ENCODE measurements around the gene NUDT16L1.

The NUDT16L1 gene

DNA sequence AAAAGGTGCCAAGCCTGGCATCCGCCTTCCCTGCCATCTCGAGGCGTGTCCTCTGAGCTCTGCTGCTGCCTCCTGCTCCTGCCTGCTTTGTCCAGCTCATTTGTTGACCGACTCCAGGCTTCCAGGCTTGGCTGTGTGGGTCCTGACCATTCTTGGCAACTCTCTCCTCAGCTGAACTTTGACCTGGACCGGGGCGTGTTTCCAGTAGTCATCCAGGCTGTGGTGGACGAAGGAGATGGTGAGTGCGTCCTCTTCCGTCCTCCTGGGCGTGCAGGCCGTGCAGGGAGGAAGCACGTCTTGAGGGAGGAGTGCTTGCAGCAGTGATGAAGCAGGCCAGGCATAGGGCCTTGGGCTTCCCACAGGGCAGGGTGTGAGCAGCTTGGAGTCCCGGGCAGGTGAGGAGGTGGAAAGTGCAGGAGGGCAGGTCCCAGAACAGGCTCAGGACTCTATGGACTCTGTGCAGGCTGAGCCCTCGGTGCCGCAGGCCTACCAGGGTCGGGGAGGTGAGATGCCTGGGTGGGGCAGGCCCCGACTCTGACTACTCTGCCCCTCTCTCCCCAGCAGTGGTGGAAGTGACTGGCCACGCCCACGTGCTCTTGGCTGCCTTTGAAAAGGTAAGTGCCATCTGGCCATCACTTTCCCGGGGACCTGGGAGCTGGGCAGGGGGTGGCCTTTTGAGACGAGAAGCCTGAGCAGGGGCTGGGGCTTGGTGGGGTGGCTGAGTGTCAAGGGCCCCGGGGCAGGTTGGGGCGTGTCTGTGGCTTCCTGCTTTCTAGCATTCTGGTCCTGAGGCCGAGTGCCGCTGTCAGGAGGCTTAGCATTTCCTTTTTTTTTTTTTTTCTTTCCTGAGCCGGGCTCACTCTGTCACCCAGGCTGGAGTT is 28.6 kb upstream of the NUDT16L1 start:
- peak; percentile 72 for DNase-seq

DNA sequence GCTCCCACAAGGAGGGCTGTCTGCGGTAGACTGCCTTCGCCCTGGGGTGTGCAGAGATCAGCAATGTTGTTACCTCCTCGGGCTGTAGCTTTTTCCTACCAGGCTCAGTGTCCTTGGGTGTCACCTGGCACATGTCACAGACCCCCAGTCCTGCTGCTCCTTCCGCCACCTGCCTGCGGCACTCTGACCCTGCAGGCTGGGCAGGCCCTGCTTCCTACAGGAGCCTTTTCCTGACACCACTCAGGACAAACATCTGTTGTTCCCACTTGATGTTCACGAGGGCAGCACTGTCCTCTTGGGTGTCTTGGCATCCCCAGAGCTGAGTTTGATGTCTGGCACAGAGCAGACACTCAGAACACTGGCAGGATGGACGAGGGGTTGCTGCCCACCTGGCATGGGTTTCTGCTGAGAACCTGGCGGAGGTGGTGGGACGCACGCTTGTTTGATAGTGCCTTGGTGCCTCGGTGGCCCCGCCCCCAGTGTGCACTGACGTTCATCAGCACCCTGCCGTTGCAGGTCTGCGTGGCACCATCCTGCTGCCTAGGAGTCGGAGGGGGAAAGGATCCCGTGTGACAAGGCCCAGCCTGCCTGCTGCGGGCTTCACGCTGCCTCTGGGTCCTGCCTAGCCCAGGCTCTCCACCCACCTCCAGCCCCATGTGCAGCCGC is 26.7 kb upstream of the NUDT16L1 start:
- no peak for DNase-seq

DNA sequence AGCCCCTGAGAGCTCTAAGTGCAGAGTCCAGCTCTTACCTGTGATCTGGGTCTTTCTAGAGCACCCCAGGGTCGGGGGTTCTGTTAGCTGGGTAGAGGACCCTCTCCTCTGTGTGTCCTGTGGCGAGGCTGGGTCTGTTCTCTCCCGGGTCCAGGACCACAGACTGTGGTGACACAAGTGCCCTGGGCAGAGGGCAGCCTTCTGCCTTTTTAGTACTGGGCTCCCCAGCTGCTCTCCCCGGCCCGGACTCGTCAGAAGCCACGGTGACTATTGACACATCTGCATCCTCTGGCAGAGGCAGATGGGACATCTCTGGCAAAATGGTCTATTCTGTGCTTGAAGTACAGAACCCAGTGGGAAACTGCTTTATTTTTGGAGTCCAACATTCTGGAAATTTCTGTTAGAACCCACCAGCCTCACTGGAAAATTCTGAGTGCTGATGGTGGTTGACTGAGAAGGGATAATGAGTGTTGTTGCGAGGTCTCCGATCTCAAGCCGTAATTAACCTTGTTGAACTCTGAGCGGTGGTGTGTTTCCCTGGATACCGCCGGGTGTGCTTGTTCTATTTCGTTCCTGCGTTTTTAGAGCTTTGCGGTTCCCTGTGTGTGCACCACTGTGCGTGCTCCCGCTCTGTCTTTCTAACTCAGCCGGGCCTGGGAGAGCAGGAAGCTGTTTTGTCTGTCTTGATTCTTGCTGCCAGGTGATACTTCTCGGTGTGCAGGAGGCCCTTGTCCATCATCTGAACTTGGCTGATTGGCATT is 26.0 kb upstream of the NUDT16L1 start:
- DNase-seq = no peak

DNA sequence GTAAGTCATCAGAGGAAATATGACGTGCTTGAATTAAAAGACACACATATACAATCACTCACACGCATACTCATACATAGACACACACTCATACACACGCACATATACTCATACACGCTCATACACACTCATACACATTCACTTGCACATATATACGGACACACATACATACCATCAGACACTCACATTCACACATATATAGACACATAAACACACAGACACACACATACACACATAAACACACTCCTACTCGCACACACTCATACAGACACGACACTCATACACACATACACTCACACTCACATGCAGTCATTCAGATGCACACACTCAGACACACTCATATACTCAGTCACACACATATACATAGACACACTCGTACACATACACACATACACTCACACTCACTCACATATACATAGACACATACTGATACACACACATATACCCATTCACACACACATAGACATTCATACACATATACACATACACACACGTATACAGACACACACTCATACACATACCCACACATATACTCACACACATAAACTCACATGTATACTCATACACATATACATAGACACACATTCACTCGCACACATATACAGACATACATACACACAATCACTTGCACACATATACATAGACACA is 24.9 kb upstream of the NUDT16L1 start:
- no peak for DNase-seq

DNA sequence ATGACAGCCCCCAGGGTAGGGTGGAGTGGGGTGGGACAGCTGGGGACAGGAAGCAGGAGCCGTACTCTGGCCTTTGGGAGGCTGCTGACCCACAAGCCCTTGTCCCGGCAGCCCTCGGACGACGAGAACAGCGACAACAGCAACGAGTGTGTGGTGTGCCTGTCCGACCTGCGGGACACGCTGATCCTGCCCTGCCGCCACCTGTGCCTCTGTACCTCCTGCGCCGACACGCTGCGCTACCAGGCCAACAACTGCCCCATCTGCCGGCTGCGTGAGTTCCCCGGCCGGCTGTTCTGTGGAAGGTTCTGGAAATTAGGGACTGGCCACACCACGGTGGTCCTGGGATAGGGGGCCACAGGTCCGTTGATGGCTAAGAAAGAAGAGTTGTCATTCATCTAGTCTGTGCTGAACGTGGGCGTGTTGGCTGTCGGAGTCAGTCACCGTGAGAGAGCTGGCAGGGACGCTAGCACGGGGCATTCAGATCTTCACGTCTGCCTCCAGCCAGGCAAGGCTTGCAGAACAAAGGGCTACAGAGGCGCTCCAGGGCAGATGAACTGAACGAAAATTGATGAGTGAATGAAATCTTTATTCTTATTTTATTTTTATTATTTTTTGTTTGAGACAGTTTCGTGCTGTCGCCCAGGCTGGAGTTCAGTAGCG is 19.8 kb upstream of the NUDT16L1 start:
- DNase-seq = no peak

DNA sequence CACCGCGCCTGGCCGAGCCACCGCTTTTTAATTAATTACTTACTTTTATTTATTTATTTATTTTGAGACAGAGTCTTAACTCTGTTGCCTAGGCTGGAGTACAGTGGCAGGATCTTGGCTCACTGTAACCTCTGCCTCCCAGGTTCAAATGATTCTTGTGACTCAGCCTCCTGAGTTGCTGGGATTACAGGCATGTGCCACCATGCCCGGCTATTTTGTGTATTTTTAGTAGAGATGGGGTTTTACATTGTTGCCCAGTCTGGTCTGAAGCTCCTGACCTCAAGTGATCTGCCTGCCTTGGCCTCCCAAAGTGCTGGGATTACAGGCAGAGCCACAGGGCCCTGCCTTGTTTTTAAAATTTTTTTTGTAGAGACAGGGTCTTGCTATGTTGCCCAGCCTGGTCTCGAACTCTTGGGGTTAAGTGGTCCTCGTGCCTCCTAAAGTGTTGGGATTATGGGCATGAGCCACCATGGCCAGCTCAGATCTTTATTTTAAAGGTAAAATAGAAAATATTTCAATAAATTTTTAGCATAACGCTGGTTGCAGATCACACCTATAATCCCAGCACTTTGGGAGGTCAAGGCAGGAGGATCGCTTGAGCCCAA is 18.3 kb upstream of the NUDT16L1 start:
- no peak for DNase-seq

DNA sequence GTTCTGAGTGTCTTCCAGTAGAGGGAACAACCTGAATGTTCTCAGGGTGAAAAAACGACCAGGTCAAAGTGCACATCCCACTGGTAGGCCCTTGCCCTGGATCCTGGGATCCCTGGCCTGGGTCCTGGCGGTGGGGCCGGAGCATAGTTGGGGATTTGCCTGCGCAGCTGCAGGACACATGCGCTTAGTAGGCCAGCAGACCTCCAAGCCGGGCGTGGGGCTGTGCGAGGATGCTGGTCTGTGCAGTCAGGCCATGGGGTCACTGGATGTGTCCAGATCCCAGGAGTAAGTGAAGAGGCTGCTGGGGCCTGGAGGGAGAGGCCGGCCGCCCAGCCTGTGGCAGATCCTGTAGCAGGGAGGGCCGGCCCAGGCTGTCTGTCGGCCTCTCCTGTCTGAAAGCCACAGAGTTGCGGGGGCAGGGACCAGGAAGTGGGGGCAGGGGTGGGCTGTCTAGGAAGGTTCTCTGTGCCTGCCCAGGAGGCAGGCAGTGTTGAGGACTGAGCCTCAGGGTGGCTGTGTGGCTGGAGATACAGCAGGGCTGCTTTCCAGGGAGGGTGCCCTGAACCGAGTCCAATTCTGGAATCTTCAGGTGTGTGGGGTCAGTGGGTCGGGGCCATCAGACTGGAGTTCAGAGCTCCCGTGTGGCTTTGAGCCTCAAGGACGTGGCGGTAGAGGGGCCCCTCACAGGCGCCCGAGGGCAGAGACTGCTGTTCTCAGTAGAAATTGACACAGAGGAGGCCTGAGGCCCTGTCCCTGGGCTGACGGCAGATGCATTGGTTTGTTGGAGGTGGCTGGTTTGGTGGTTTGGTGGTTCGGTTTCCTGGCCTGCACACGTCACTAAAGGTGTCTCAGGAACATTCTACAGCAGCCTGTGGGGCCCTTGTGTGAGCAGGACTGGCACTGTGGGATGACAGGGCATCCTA is 17.2 kb upstream of the NUDT16L1 start:
- DNase-seq = peak; percentile 75

DNA sequence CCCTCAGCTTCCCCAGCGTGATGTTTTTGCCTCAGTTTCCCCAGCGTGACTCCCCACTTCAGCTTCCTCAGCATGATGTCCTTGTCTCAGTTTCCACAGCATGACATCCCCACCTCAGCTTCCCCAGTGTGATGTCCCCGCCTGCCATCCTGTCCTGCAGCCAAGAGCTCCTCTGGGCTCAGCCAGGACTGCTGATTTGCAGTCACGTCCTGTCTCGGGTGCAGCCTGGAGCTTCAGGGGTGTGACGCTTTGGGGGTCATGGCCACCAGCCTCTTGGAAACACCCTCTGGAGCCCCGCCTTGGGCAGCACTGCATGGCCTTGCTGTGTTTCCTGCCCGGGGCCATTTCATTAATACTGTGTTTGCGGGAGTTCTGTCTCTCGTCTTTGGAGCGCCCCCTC is 16.5 kb upstream of the NUDT16L1 start:
- DNase-seq = no peak

DNA sequence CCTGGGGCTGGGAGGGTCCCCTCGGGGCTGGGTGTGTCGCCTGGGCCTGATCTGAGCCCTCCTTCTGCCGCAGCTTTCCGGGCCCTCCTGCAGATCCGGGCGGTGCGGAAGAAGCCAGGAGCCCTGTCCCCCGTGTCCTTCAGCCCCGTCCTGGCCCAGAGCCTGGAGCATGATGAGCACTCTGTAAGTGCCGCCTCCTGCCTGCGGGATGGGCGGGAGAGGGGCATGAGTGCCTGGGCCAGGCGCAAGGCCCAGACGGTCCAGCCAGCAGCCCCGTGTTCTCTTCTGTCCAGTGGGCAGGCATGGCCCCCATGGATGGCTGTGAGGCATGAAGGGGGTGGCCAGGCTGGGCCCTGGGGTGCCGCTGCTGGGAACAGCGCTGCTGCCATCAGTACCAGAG is 16.0 kb upstream of the NUDT16L1 start:
- no peak for DNase-seq

DNA sequence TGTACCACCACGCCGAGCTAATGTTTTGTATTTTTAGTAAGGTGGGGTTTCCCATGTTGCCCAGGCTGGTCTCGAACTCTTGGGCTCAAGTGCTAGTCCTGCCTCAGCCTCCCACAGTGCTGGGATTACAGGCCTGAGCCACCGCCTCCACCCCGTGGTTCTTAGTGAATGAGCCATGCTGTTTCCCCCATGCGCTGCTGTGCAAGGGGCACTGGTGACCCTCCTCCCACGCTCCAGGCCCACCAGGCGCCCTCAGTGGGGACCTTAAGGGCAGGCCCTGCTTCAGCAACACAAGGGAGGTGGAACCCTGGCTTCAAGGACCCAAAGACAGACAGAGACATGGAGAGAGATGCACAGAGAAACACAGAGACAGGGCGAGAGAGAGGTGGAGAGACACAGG is 15.4 kb upstream of the NUDT16L1 start:
- DNase-seq = no peak

DNA sequence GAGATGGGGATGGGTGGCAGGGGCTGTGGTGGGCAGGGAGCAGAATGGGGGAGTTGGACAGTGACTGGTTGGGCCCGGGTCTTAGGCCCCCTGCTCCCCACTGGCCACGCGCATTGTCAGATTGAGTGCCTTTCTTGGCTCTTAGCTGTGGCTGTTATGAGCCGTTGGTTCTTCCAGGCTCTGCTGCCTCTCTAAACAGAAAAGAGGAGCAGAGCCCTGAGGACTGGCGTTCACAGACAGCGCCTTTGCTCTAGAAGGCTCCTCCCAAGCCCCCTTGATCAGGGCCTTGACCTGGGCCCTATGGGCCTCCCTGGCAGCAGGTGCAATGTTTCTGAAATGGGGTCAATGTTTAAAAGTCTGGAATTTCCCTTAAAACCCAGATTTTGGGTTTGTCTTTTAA is 14.8 kb upstream of the NUDT16L1 start:
- DNase-seq = no peak

DNA sequence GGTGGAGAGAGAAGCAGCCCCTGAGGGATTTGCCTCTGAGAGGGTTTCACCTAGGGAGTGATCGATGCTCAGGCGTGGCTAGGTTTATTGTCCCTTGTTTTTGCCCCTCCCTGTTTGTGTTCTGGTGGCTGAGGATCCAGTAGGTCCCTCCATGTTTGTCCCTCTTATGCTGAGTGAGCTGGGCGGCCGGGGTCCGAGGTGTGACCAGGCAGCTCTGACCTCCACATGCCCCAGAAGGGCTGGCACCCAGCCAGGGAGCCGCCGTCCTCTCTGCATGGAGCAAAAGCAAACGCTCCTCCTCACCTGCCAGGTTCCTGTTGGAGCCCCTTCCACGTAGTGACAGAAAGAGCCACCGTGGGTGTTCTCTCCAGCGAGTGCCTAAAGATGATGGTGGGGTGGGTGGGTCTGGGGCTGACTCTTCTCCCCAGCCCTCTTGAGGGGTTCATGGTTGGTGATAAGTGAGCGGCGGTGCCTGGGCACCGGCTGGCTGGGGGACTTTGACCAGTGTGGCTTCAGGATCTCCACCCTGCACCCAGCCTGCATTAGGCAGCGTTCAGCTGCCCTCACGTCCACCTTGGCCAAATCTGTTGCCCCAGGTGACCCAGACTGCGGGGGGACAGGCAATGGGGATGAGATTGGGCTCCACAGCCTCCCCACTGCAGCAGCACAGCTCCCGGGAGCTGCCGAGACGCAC is 14.1 kb upstream of the NUDT16L1 start:
- no peak for DNase-seq

DNA sequence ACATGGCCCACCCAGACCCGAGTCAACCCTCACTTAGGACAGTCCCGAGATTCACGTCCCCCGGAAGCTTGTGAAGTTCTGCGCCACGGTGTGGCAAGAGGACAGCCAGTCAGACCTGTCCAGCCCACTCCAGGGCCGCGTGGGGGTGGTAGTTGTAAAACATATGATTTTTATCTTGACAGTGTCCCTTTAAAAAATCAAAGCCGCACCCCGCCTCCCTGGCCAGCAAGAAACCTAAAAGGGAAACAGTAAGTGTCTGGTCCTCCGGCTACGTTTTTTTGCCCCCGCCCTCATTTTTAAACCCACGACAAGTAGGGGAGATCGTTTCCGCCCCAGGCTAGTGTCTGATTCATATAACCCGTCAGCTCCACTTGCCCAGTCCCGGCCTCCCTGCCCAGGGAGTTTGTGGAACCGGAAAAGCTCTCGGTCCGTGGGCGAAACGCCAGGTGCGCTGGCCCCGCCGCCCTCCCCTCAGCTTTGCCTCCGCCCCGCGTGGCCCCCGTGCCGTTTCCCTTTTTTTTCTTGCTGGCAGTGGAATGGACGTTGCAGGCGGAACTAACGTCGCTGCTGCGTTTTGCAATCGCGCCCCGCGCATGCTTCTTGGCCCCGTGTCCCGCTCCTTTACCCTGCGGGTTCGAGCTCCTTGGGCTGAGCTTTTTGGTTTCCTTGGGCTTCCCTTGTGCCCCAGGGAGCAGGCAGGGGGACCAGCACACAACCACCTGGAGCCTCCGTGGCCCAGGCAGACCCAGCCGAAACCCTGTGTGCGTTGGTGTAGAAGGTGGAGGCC is 13.3 kb upstream of the NUDT16L1 start:
- no peak for DNase-seq

DNA sequence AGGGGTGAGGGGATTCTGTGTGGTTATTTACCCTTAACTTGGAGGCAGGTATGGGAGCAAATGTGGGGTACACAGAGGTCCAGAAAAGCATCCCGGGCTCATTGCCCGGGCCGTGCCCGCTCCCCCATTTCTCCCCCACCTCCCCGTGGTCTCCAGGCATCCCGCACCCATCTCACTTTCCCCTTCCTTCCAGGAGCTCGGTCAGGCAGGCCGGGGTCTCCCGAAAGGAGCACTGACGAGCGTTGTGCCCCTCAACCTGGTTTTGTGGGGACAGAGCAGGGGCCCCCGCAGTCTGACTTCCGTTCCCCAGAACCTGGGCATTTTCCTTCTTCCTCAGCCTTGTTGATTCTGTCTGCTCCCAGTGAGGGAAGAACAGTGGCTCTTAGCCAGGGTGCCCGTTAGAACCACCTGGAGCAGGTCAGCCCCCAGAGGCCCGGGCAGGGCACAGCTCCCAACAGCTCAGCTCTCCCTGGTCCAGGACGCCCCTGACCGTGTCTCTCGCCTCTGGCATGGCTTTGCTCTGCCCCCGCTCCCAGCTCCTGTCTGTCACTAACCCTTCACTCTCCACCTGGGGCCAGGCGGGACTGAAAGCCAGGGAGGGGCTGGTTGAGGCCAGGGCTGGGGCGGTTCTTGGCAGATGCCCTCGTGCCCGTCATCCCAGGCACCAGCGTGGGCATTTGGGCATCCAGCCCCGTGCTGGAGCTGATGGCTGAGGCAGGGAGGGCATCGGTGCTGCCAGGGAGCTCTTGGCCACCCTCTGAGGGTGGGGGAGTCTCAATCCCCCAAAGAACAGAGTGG is 12.5 kb upstream of the NUDT16L1 start:
- DNase-seq = no peak

DNA sequence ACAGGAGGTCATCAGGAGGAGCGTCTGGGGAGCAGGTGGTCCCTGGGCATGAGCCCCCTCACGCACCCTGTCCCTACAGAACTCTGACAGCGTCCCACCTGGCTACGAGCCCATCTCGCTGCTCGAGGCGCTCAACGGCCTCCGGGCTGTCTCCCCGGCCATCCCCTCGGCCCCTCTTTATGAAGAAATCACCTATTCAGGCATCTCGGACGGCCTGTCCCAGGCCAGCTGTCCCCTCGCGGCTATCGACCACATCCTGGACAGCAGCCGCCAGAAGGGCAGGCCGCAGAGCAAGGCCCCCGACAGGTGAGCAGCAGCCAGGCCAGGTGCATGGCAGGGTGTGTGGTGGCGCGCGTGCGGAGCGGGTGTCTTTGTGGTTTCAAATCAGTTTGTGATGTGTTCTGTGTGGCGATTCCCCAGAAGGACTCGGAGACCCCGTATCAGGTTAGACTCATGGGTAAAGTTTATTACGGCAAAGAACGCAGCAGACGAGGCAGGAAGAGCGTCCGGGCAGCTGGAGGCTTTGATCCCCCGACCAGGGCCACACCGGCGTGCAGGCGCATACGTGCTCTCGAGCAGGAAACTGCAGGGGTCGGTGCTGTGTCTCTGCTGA is 11.8 kb upstream of the NUDT16L1 start:
- DNase-seq = no peak

DNA sequence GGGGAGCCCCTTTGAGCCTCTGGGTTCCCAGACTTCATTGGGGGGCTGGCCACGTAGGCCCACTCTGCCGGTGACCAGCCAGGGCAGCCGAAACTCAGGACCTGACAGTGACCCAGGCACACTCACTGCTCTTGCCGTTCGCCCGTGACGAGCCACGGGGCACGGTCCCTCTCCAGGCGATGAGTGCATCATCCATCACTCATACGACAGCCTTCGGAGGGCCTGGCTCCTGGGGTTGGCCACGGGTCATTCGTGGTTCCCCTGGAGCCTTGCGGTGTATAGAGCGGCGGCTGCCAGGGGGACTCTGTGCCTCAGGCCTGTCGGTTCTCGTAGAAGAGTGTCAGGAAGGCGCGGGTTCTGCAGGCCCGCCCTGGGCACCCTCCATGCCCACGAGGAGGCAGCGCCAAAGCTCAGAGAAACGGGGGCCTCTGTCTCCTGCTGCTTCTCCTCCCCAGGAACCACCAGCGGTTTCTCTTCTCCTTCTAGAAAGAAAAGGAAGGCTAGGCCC is 11.2 kb upstream of the NUDT16L1 start:
- no peak for DNase-seq

DNA sequence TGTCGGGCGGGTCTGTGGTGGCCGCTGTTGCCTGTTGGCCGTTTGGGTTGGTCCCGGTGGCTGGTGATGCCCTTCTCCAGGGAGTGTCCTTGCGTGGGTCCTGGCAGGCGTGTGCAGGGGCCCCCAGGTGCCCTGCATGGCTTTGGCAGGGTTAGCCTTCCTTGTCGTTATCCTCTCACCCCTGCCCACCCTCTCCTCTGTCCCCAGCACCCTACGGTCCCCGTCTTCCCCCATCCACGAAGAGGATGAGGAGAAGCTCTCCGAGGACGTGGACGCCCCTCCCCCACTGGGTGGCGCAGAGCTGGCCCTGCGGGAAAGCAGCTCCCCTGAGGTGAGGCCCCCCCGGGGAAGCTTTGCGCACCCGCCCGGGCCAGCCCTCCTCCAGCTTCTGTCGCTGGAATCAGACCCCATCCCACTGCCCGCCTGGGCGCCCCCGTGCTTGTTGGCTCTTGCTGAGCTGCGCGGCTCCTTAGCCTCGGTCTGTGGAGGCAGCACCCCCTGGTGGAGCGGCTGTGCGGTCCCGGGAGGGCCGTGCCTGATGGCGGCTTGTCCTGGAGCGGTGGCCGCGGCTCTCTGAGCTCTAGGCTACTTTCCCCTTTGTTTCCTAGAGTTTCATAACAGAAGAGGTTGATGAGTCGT is 10.6 kb upstream of the NUDT16L1 start:
- peak; percentile 37 for DNase-seq
